H1 (cell line): Measurements from ENCODE around the gene RASAL2. TPM values are rescaled to one million over a fixed set of nuclear protein-coding genes. Genes with fewer than 3 reads are reported as not detected.

ENCODE experiments used
- CTCF ChIA-PET: fragments of 300-600 bp; sonication (Branson Sonifier 250); formaldehyde crosslinking; loops from one replicate; lab custom pipeline; 2021; ENCODE audit not compliant: partially characterized antibody; lab: Charles Lee
- POLR2A ChIA-PET: fragments of 300-600 bp; sonication (Branson Sonifier 250); formaldehyde crosslinking; loops from one replicate; lab custom pipeline; 2021; ENCODE audit warnings: inconsistent platforms; ENCODE audit not compliant: partially characterized antibody; lab: Charles Lee
- DNase-seq, 2 experiments: peaks; one replicate each; pipeline versions ENCODE4 v3.0.0 to v3.0.0-alpha.2; 2010 to 2022; ENCODE audit warnings: low spot score in 2 of 2, low read depth in 1 of 2, mixed read lengths in 1 of 2
- FAIRE-seq: peaks from 2 replicates; lab custom pipeline; 2011; peaks lifted over from hg19 to GRCh38; lab: Jason Lieb, UNC
- H2AFZ ChIP-seq: 2 replicates; pipeline ENCODE4 v1.8.1; 2012; ENCODE audit warnings: low read length, inconsistent platforms
- H2AK5ac ChIP-seq: 2 replicates; pipeline ENCODE4 v1.6.1; 2013; ENCODE audit warnings: low read depth, low read length
- H2BK120ac ChIP-seq: replicated peaks from 2 replicates; pipeline ENCODE3; 2013; ENCODE audit warnings: low read depth, low read length, inconsistent platforms
- H2BK12ac ChIP-seq: 2 replicates; pipeline ENCODE4 v1.6.1; 2013; ENCODE audit warnings: low read depth, low read length
- H2BK15ac ChIP-seq: 2 replicates; pipeline ENCODE4 v1.6.1; 2013; ENCODE audit warnings: low read length
- H2BK20ac ChIP-seq: 2 replicates; pipeline ENCODE4 v1.6.1; 2013; ENCODE audit warnings: low read length
- H2BK5ac ChIP-seq: 2 replicates; pipeline ENCODE4 v1.6.1; 2013; ENCODE audit warnings: low read depth, low read length
- H3K14ac ChIP-seq: 2 replicates; pipeline ENCODE4 v1.6.1; 2013; ENCODE audit warnings: inconsistent platforms; ENCODE audit not compliant: insufficient read length
- H3K18ac ChIP-seq: 2 replicates; pipeline ENCODE4 v1.6.1; 2013; ENCODE audit warnings: low read length; ENCODE audit errors: extremely low read depth
- H3K23ac ChIP-seq: 2 replicates; pipeline ENCODE4 v1.6.1; 2013; ENCODE audit warnings: inconsistent platforms; ENCODE audit not compliant: insufficient read length
- H3K23me2 ChIP-seq: 2 replicates; pipeline ENCODE4 v1.6.1; 2013; ENCODE audit warnings: low read depth, low read length
- H3K27ac ChIP-seq: 2 replicates; pipeline ENCODE4 v1.6.1; 2011; ENCODE audit warnings: low read depth, low read length, inconsistent platforms
- H3K27me3 ChIP-seq, 4 experiments: replicated peaks in 1 of 4; 1 replicate in 1 of 4; 2 replicates in 3 of 4; pipeline versions ENCODE4 v1.6.1 to v1.8.1; 2011 to 2013; ENCODE audit warnings: low read length in 3 of 4, mild to moderate bottlenecking in 3 of 4, inconsistent platforms in 2 of 4, mixed read lengths in 2 of 4, moderate library complexity in 1 of 4; ENCODE audit not compliant: control insufficient read depth in 3 of 4, insufficient read depth in 3 of 4; ENCODE audit errors: extremely low read depth in 1 of 4
- H3K36me3 ChIP-seq, 4 experiments: 2 replicates each; pipeline versions ENCODE4 v1.6.1 to v1.8.1; 2011 to 2013; ENCODE audit warnings: mild to moderate bottlenecking in 4 of 4, low read length in 3 of 4, moderate library complexity in 2 of 4, control low read depth in 1 of 4, inconsistent platforms in 1 of 4; ENCODE audit not compliant: insufficient read depth in 4 of 4, control insufficient read depth in 2 of 4
- H3K4ac ChIP-seq: replicated peaks from 2 replicates; pipeline ENCODE3; 2013; ENCODE audit warnings: low read length, low read depth, mixed read lengths, inconsistent platforms; ENCODE audit not compliant: insufficient read length
- H3K4me1 ChIP-seq, 4 experiments: replicated peaks in 1 of 4; 1 replicate in 1 of 4; 2 replicates in 3 of 4; pipeline versions ENCODE4 v1.6.1 to v1.8.1; 2011 to 2013; ENCODE audit warnings: low read length in 3 of 4, inconsistent platforms in 2 of 4, mixed read lengths in 1 of 4; ENCODE audit not compliant: insufficient read depth in 4 of 4, control insufficient read depth in 3 of 4
- H3K4me2 ChIP-seq, 2 experiments: 2 replicates each; pipeline versions ENCODE4 v1.6.1 to v1.8.1; 2011 to 2013; ENCODE audit warnings: low read depth in 2 of 2, low read length in 2 of 2, control low read depth in 1 of 2, inconsistent platforms in 1 of 2, mild to moderate bottlenecking in 1 of 2; ENCODE audit not compliant: insufficient read depth in 1 of 2
- H3K4me3 ChIP-seq, 4 experiments: fragments of 200-600, 300-600 bp in 1 of 4; sonication (generic), shearing (Covaris generic), sonication (Bioruptor Twin) in 1 of 4; 2 replicates each; pipeline versions ENCODE4 v1.5.1 to v1.8.1; 2011 to 2016; ENCODE audit warnings: low read length in 4 of 4, low read depth in 3 of 4, control low read depth in 2 of 4, inconsistent platforms in 2 of 4, mild to moderate bottlenecking in 2 of 4, mixed read lengths in 1 of 4, moderate library complexity in 1 of 4; ENCODE audit not compliant: insufficient read depth in 2 of 4; ENCODE audit errors: extremely low read depth in 1 of 4
- H3K56ac ChIP-seq: replicated peaks from 2 replicates; pipeline ENCODE3; 2013; ENCODE audit warnings: low read depth, mild to moderate bottlenecking, mixed read lengths, low read length, inconsistent platforms; ENCODE audit not compliant: insufficient read length
- H3K79me1 ChIP-seq: 2 replicates; pipeline ENCODE4 v1.6.1; 2013; ENCODE audit warnings: low read depth, low read length, control low read depth
- H3K79me2 ChIP-seq, 2 experiments: 2 replicates each; pipeline versions ENCODE4 v1.6.1 to v1.8.1; 2012 to 2013; ENCODE audit warnings: low read length in 2 of 2, mild to moderate bottlenecking in 2 of 2, inconsistent platforms in 1 of 2; ENCODE audit not compliant: insufficient read depth in 2 of 2, control insufficient read depth in 1 of 2
- H3K9ac ChIP-seq, 4 experiments: replicated peaks in 1 of 4; 1 replicate in 1 of 4; 2 replicates in 3 of 4; pipeline versions ENCODE4 v1.6.1 to v1.8.1; 2011 to 2013; ENCODE audit warnings: low read depth in 3 of 4, low read length in 3 of 4, control low read depth in 2 of 4, mild to moderate bottlenecking in 2 of 4, moderate library complexity in 2 of 4, inconsistent platforms in 1 of 4; ENCODE audit errors: extremely low read depth in 1 of 4
- H3K9me3 ChIP-seq, 2 experiments: 2 replicates each; pipeline versions ENCODE4 v1.6.1 to v1.8.1; 2012 to 2013; ENCODE audit warnings: mild to moderate bottlenecking in 2 of 2, moderate library complexity in 2 of 2, control low read depth in 1 of 2, inconsistent platforms in 1 of 2, low read depth in 1 of 2, low read length in 1 of 2, mixed read lengths in 1 of 2; ENCODE audit not compliant: insufficient read depth in 2 of 2
- H4K20me1 ChIP-seq, 2 experiments: replicated peaks in 1 of 2; 2 replicates each; pipeline versions ENCODE3 to v1.8.1; 2011 to 2013; ENCODE audit warnings: inconsistent platforms in 2 of 2, low read length in 2 of 2, mild to moderate bottlenecking in 1 of 2; ENCODE audit not compliant: insufficient read depth in 2 of 2, control insufficient read depth in 1 of 2
- H4K5ac ChIP-seq: 2 replicates; pipeline ENCODE4 v1.6.1; 2013; ENCODE audit warnings: low read length, low read depth, mixed read lengths, inconsistent platforms; ENCODE audit not compliant: insufficient read length
- H4K8ac ChIP-seq: 2 replicates; pipeline ENCODE4 v1.8.0; 2013; ENCODE audit warnings: mild to moderate bottlenecking, moderate library complexity, low read length, inconsistent platforms; ENCODE audit not compliant: insufficient read depth; ENCODE audit errors: extremely low read depth
- H4K91ac ChIP-seq: replicated peaks from 2 replicates; pipeline ENCODE3; 2013; ENCODE audit warnings: low read length, mixed read lengths, inconsistent platforms; ENCODE audit not compliant: insufficient read length
- BRCA1 ChIP-seq: IDR thresholded peaks from 2 replicates; pipeline ENCODE4 v1.6.1; 2012; ENCODE audit warnings: low read depth, low read length, improper control_type of control experiment
- EGR1 ChIP-seq: IDR thresholded peaks from 2 replicates; pipeline ENCODE4 v1.6.1; 2011; ENCODE audit warnings: low read depth, low read length, borderline replicate concordance
- EP300 ChIP-seq, 2 experiments: IDR thresholded peaks; 1 replicate in 1 of 2; 2 replicates in 1 of 2; pipeline ENCODE4 v1.6.1; 2011 to 2012; ENCODE audit warnings: low read depth in 2 of 2, low read length in 2 of 2, mild to moderate bottlenecking in 2 of 2, borderline replicate concordance in 1 of 2, inconsistent platforms in 1 of 2, moderate library complexity in 1 of 2
- EZH2 ChIP-seq: fragments of 200-600 bp; sonication (generic); IDR thresholded peaks from 2 replicates; pipeline ENCODE4 v1.7.1; 2012; ENCODE audit warnings: low read depth, mild to moderate bottlenecking, moderate library complexity, low read length, inconsistent platforms; ENCODE audit not compliant: severe bottlenecking
- HDAC2 ChIP-seq, 2 experiments: fragments of 300-600 bp in 1 of 2; sonication (generic) in 1 of 2; IDR thresholded peaks; 2 replicates each; pipeline ENCODE4 v1.6.1; 2011 to 2012; ENCODE audit warnings: low read depth in 2 of 2, low read length in 2 of 2, mild to moderate bottlenecking in 2 of 2, moderate library complexity in 2 of 2, borderline replicate concordance in 1 of 2, inconsistent platforms in 1 of 2
- HDAC6 ChIP-seq: IDR thresholded peaks from one replicate; pipeline ENCODE4 v1.7.1; 2012; ENCODE audit warnings: low read depth, mild to moderate bottlenecking, inconsistent platforms, low read length, moderate library complexity
- JUND ChIP-seq: IDR thresholded peaks from 2 replicates; pipeline ENCODE4 v1.6.1; 2011; ENCODE audit warnings: mild to moderate bottlenecking, improper control_type of control experiment, low read length
- MAX ChIP-seq: IDR thresholded peaks from 2 replicates; pipeline ENCODE4 v1.6.1; 2012; ENCODE audit warnings: inconsistent platforms
- RXRA ChIP-seq: IDR thresholded peaks from 2 replicates; pipeline ENCODE4 v1.6.1; 2011; ENCODE audit warnings: low read depth, mild to moderate bottlenecking, low read length, moderate library complexity; ENCODE audit not compliant: insufficient read depth
- SUZ12 ChIP-seq: fragments of 200-600 bp; sonication (generic); IDR thresholded peaks from 2 replicates; pipeline ENCODE4 v1.6.1; 2012; ENCODE audit warnings: mild to moderate bottlenecking, inconsistent platforms, low read length, moderate library complexity, mixed read lengths
- WGBS, 2 experiments: shearing (Covaris generic) in 1 of 2; methylation state at CpG; one replicate each; pipeline versions ENCODE4 v1.1.6 to v1.1.7; 2013 to 2015; ENCODE audit warnings: low lambda C conversion rate in 2 of 2, mixed read lengths in 2 of 2, inconsistent platforms in 1 of 2, low coverage in 1 of 2, missing lambda C conversion rate in 1 of 2; ENCODE audit not compliant: insufficient replicate concordance in 2 of 2, insufficient coverage in 1 of 2, insufficient read length in 1 of 2; ENCODE audit errors: extremely low coverage in 1 of 2, missing lambda C conversion rate in 1 of 2; 5-methylcytosine and 5-hydroxymethylcytosine counted together
- polyA plus RNA-seq, 7 experiments: library from polyadenylated mRNA; depleted of rRNA in 3 of 7; stranded (reverse) in 5 of 7; unstranded in 2 of 7; fragments of >200 nt in 5 of 7; fragments of 200-250 nt in 2 of 7; gene quantifications; 1 replicate in 5 of 7; 2 replicates in 1 of 7; 4 replicates in 1 of 7; pipeline versions ENCODE4 v1.2.1 to v1.2.3, GENCODE V29; 2011 to 2013; ENCODE audit warnings: missing spikeins in 2 of 7, mixed read lengths in 2 of 7
- total RNA-seq: library from RNA; stranded (reverse); fragmentation: NEBNext Ultra II Directional; extraction: Animal tissue kit (Norgen Biotek cat#: 25700); gene quantifications from 2 replicates; pipeline ENCODE4 v1.2.1, GENCODE V29; 2021

Gene RASAL2
- total and polyA plus RNA-seq, 2 of the 8 experiments (the other 6 are each of a cell fraction or from before 2014, with no cell fraction given): 15.9 to 32.5 TPM

- Histone ChIP-seq H3K56ac (no peak overlapping the region), H2BK12ac (no peak overlapping the region), H2AFZ (no peak overlapping the region), H3K4me1 (peaks cover 0 to 7% (median 2%) of the 10 kb centered on the region in 4 experiments; a peak in 3 of 7 replicates), H3K4ac (no peak overlapping the region), H2BK15ac (no peak overlapping the region), H2BK20ac (no peak overlapping the region), H3K27ac (no peak overlapping the region), H2BK5ac (no peak overlapping the region), H3K4me3 (no peak overlapping the region), H3K23me2 (no peaks in the 10 kb centered on the region; the same call in 1 of the 2 replicates), H4K5ac (no peak overlapping the region), H2AK5ac (no peak overlapping the region), H4K20me1 (no peaks in the 10 kb centered on the region), H3K14ac (no peak overlapping the region), H3K9ac (no peak overlapping the region), H2BK120ac (no peak overlapping the region), H3K18ac (no peak overlapping the region), H4K8ac (no peak overlapping the region), H3K4me2 (no peak overlapping the region), H3K9me3 (no peaks in the 10 kb centered on the region), H3K79me1 (no peaks in the 10 kb centered on the region), H4K91ac (no peak overlapping the region), H3K79me2 (no peaks in the 10 kb centered on the region), H3K27me3 (no peaks in the 10 kb centered on the region), H3K36me3 (no peaks in the 10 kb centered on the region), H3K23ac (no peak overlapping the region)
- 93% methylated on average over 1 of the region's 1 CpG; no CpG with 5 or more reads in 1 of the 2 experiments for WGBS, 2 experiments
- ChIA-PET POLR2A (interaction anchor here (0.5 to 1.1 kb wide), 2 partner anchors 10 to 45 kb away, joined by 3 read pairs; no protein-coding TSS in a partner anchor), CTCF (interaction anchor here (0.6 to 4.9 kb wide), 5 partner anchors 12 to 141 kb away, joined by 3 to 39 read pairs (median 6); no protein-coding TSS in a partner anchor)
- no peak for TF ChIP-seq BRCA1
- no peak for TF ChIP-seq HDAC2 (IDR thresholded peaks at IDR 0.05; ENCODE audit: borderline replicate concordance in 1 of 2, low read depth in 2 of 2, low read length in 2 of 2)
- TF ChIP-seq HDAC6: no peak
- no peak for TF ChIP-seq JUND
- no peak for TF ChIP-seq EP300 (IDR thresholded peaks at IDR 0.05; ENCODE audit: borderline replicate concordance in 1 of 2, low read depth in 2 of 2, low read length in 2 of 2)
- TF ChIP-seq MAX: no peak
- TF ChIP-seq RXRA: no peak
- TF ChIP-seq EGR1: no peak
- TF ChIP-seq SUZ12: no peak
- no peak for TF ChIP-seq EZH2
- FAIRE-seq (no peak), DNase-seq (no peak)
These were observed 45.5 kb upstream of the RASAL2 start for GRCh38 chr1:178048426-178048825.
